NK-92 treated with Interleukin-12 subunit alpha and Interleukin-12 subunit beta, amount 100 ng/mL, for 24 hours (cell line): ENCODE measurements around the gene LAMA4.

Experiments used
- DNase-seq: peaks from one replicate; lab custom pipeline; 2025; lab: John Stamatoyannopoulos, UW

The LAMA4 gene

GRCh38 chr6:112272799-112273198, 18.4 kb upstream of the LAMA4 start:
- no peak for DNase-seq

GRCh38 chr6:112270756-112271155, 16.4 kb upstream of the LAMA4 start:
- no peak for DNase-seq

GRCh38 chr6:112269979-112270566, 15.7 kb upstream of the LAMA4 start:
- DNase-seq = no peak

- no peak for DNase-seq
Observed at GRCh38 chr6:112269114-112269513, 14.7 kb upstream of the LAMA4 start.

GRCh38 chr6:112268654-112269053, 14.3 kb upstream of the LAMA4 start:
- no peak for DNase-seq

- DNase-seq = no peak
Observed at GRCh38 chr6:112268019-112268418, 13.7 kb upstream of the LAMA4 start.

GRCh38 chr6:112266331-112266730, 12.0 kb upstream of the LAMA4 start:
- no peak for DNase-seq

- no peak for DNase-seq
Observed at GRCh38 chr6:112259337-112259675, 4.9 kb upstream of the LAMA4 start.

- DNase-seq = no peak
Observed at GRCh38 chr6:112258642-112259336, 4.4 kb upstream of the LAMA4 start.

- no peak for DNase-seq
Observed at GRCh38 chr6:112257178-112257855, 3.0 kb upstream of the LAMA4 start.

GRCh38 chr6:112254921-112255320, 554 bp upstream of the LAMA4 start:
- DNase-seq = no peak

- no peak for DNase-seq
Observed at GRCh38 chr6:112253498-112253840, 898 bp downstream of the LAMA4 start.

GRCh38 chr6:112252571-112253497, 1.5 kb downstream of the LAMA4 start:
- no peak for DNase-seq

- no peak for DNase-seq
Observed at GRCh38 chr6:112251171-112251875, 3.0 kb downstream of the LAMA4 start.

GRCh38 chr6:112249489-112249888, 4.9 kb downstream of the LAMA4 start:
- no peak for DNase-seq

- no peak for DNase-seq
Observed at GRCh38 chr6:112247275-112247674, 7.1 kb downstream of the LAMA4 start.

GRCh38 chr6:112245511-112246203, 8.7 kb downstream of the LAMA4 start:
- no peak for DNase-seq

GRCh38 chr6:112243861-112244827, 10.2 kb downstream of the LAMA4 start:
- DNase-seq = no peak

- DNase-seq = no peak
Observed at GRCh38 chr6:112241820-112242429, 12.4 kb downstream of the LAMA4 start.

- no peak for DNase-seq
Observed at GRCh38 chr6:112237595-112237994, 16.8 kb downstream of the LAMA4 start.
